WTC11 (cell line): ENCODE measurements around the gene CYP4F12. TPM values are rescaled to one million over a fixed set of nuclear protein-coding genes. Genes with fewer than 3 reads are reported as not detected.

ENCODE experiments used
- ATAC-seq: fragments of 200-7000 bp; cut with Tn5 transposase; 2 replicates; pipeline ENCODE4 v1.10.0; 2021; ENCODE audit warnings: mild to moderate bottlenecking, moderate library complexity
- CTCF ChIA-PET: fragments of 300-600 bp; sonication (Branson Sonifier 250); formaldehyde crosslinking; loops from one replicate; lab custom pipeline; 2021; ENCODE audit warnings: antibody characterized with exemption; lab: Charles Lee
- POLR2A ChIA-PET: fragments of 350-600 bp; sonication (Branson Sonifier 250); formaldehyde crosslinking; loops from one replicate; lab custom pipeline; 2021; ENCODE audit warnings: antibody characterized with exemption; lab: Charles Lee
- DNase-seq: peaks from one replicate; pipeline ENCODE4 v3.0.0; 2021; ENCODE audit warnings: low spot score
- H3K27ac Mint-ChIP-seq: 2 replicates; pipeline ENCODE4 v1.8.0; 2021; ENCODE audit warnings: mixed read lengths
- H3K27me3 Mint-ChIP-seq: 2 replicates; pipeline ENCODE4 v1.8.0; 2021; ENCODE audit warnings: low read depth, mild to moderate bottlenecking, moderate library complexity, mixed read lengths
- H3K36me3 Mint-ChIP-seq: 2 replicates; pipeline ENCODE4 v1.8.0; 2021; ENCODE audit warnings: mixed read lengths
- H3K4me1 Mint-ChIP-seq: 2 replicates; pipeline ENCODE4 v1.8.0; 2022; ENCODE audit warnings: mixed read lengths
- H3K4me3 Mint-ChIP-seq: 2 replicates; pipeline ENCODE4 v1.8.0; 2021; ENCODE audit warnings: mild to moderate bottlenecking, moderate library complexity, mixed read lengths
- H3K9me3 Mint-ChIP-seq: 2 replicates; pipeline ENCODE4 v1.8.0; 2021; ENCODE audit warnings: mixed read lengths
- ATF1 ChIP-seq: sonication (generic); formaldehyde crosslinking; IDR thresholded peaks from 2 replicates; pipeline ENCODE4 v1.8.1; 2023; ENCODE audit warnings: mild to moderate bottlenecking, moderate library complexity, missing genetic modification reagents
- FOXK1 ChIP-seq: sonication (generic); formaldehyde crosslinking; IDR thresholded peaks from 2 replicates; pipeline ENCODE4 v1.8.0; 2022; ENCODE audit warnings: mild to moderate bottlenecking, moderate library complexity, missing genetic modification reagents
- FOXP1 ChIP-seq: sonication (generic); formaldehyde crosslinking; IDR thresholded peaks from 2 replicates; pipeline ENCODE4 v1.8.0; 2022; ENCODE audit warnings: missing genetic modification reagents, mild to moderate bottlenecking, moderate library complexity, borderline replicate concordance
- GABPB1 ChIP-seq: sonication (generic); formaldehyde crosslinking; IDR thresholded peaks from 2 replicates; pipeline ENCODE4 v1.8.1; 2023; ENCODE audit warnings: mild to moderate bottlenecking, missing genetic modification reagents
- NFE2L1 ChIP-seq: sonication (generic); formaldehyde crosslinking; IDR thresholded peaks from 2 replicates; pipeline ENCODE4 v1.8.1; 2023; ENCODE audit warnings: missing genetic modification reagents
- NR2C2 ChIP-seq: sonication (generic); formaldehyde crosslinking; IDR thresholded peaks from 2 replicates; pipeline ENCODE4 v1.8.0; 2022; ENCODE audit warnings: mild to moderate bottlenecking, missing genetic modification reagents
- NR3C1 ChIP-seq: sonication (generic); formaldehyde crosslinking; conservative IDR thresholded peaks from 2 replicates; pipeline ENCODE4 v1.8.1; 2023; ENCODE audit warnings: low read depth, mild to moderate bottlenecking, missing genetic modification reagents
- OVOL2 ChIP-seq: fragments of 250-450 bp; sonication (Bioruptor Pico); IDR thresholded peaks from 2 replicates; pipeline ENCODE4 v1.9.0; 2021; ENCODE audit warnings: mild to moderate bottlenecking, borderline replicate concordance
- RELA ChIP-seq: sonication (generic); formaldehyde crosslinking; IDR thresholded peaks from 2 replicates; pipeline ENCODE4 v1.8.1; 2022; ENCODE audit warnings: missing genetic modification reagents, mild to moderate bottlenecking, borderline replicate concordance
- SMAD4 ChIP-seq: sonication (generic); formaldehyde crosslinking; IDR thresholded peaks from 2 replicates; pipeline ENCODE4 v1.8.0; 2022; ENCODE audit warnings: mild to moderate bottlenecking, missing genetic modification reagents
- USF2 ChIP-seq: sonication (generic); formaldehyde crosslinking; IDR thresholded peaks from 2 replicates; pipeline ENCODE4 v1.8.1; 2023; ENCODE audit warnings: mild to moderate bottlenecking, missing genetic modification reagents, moderate library complexity
- ZNF219 ChIP-seq: sonication (generic); formaldehyde crosslinking; IDR thresholded peaks from 2 replicates; pipeline ENCODE4 v1.8.0; 2023; ENCODE audit warnings: missing genetic modification reagents, mild to moderate bottlenecking, borderline replicate concordance
- ZNF232 ChIP-seq: sonication (generic); formaldehyde crosslinking; IDR thresholded peaks from 2 replicates; pipeline ENCODE4 v1.8.0; 2022; ENCODE audit warnings: mild to moderate bottlenecking, missing genetic modification reagents
- ZNF512 ChIP-seq: sonication (generic); formaldehyde crosslinking; IDR thresholded peaks from 2 replicates; pipeline ENCODE4 v1.8.1; 2022; ENCODE audit warnings: missing genetic modification reagents, borderline replicate concordance
- total RNA-seq: library from RNA; stranded (reverse); gene quantifications from 3 replicates; pipeline ENCODE4 v1.2.3, GENCODE V29; 2021
- TF ChIP-seq, protein P1 (sequence below): sonication (generic); formaldehyde crosslinking; IDR thresholded peaks from 2 replicates; pipeline ENCODE4 v1.8.0; 2022; ENCODE audit warnings: mild to moderate bottlenecking, missing genetic modification reagents
- TF ChIP-seq, protein P2 (sequence below): sonication (generic); formaldehyde crosslinking; IDR thresholded peaks from 2 replicates; pipeline ENCODE4 v1.8.0; 2023; ENCODE audit warnings: missing genetic modification reagents, mild to moderate bottlenecking, borderline replicate concordance
- TF ChIP-seq, protein P3 (sequence below): sonication (generic); formaldehyde crosslinking; IDR thresholded peaks from 2 replicates; pipeline ENCODE4 v1.8.0; 2022; ENCODE audit warnings: mild to moderate bottlenecking, missing genetic modification reagents
- TF ChIP-seq, protein P4 (sequence below): sonication (generic); formaldehyde crosslinking; IDR thresholded peaks from 2 replicates; pipeline ENCODE4 v1.8.0; 2023; ENCODE audit warnings: missing genetic modification reagents
- TF ChIP-seq, protein P5 (sequence below): sonication (generic); formaldehyde crosslinking; IDR thresholded peaks from 2 replicates; pipeline ENCODE4 v1.8.1; 2022; ENCODE audit warnings: mild to moderate bottlenecking, moderate library complexity, missing genetic modification reagents
- TF ChIP-seq, protein P6 (sequence below): sonication (generic); formaldehyde crosslinking; IDR thresholded peaks from 2 replicates; pipeline ENCODE4 v1.8.0; 2022; ENCODE audit warnings: missing genetic modification reagents

Gene CYP4F12
- total RNA-seq, 1 experiment from 2014 or later, result not detected

- TF ChIP-seq, protein P1, sequence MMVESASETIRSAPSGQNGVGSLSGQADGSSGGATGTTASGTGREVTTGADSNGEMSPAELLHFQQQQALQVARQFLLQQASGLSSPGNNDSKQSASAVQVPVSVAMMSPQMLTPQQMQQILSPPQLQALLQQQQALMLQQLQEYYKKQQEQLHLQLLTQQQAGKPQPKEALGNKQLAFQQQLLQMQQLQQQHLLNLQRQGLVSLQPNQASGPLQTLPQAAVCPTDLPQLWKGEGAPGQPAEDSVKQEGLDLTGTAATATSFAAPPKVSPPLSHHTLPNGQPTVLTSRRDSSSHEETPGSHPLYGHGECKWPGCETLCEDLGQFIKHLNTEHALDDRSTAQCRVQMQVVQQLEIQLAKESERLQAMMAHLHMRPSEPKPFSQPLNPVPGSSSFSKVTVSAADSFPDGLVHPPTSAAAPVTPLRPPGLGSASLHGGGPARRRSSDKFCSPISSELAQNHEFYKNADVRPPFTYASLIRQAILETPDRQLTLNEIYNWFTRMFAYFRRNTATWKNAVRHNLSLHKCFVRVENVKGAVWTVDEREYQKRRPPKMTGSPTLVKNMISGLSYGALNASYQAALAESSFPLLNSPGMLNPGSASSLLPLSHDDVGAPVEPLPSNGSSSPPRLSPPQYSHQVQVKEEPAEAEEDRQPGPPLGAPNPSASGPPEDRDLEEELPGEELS (CRISPR knock-in tag), result no peak
- TF ChIP-seq NR2C2 (CRISPR knock-in tag), result no peak
- TF ChIP-seq ZNF219 (CRISPR knock-in tag), result no peak
- TF ChIP-seq GABPB1, result no peak
- TF ChIP-seq NR3C1, result no peak
- TF ChIP-seq ATF1 (CRISPR knock-in tag), result no peak
- TF ChIP-seq ZNF512 (CRISPR knock-in tag), result no peak
- TF ChIP-seq, protein P2, sequence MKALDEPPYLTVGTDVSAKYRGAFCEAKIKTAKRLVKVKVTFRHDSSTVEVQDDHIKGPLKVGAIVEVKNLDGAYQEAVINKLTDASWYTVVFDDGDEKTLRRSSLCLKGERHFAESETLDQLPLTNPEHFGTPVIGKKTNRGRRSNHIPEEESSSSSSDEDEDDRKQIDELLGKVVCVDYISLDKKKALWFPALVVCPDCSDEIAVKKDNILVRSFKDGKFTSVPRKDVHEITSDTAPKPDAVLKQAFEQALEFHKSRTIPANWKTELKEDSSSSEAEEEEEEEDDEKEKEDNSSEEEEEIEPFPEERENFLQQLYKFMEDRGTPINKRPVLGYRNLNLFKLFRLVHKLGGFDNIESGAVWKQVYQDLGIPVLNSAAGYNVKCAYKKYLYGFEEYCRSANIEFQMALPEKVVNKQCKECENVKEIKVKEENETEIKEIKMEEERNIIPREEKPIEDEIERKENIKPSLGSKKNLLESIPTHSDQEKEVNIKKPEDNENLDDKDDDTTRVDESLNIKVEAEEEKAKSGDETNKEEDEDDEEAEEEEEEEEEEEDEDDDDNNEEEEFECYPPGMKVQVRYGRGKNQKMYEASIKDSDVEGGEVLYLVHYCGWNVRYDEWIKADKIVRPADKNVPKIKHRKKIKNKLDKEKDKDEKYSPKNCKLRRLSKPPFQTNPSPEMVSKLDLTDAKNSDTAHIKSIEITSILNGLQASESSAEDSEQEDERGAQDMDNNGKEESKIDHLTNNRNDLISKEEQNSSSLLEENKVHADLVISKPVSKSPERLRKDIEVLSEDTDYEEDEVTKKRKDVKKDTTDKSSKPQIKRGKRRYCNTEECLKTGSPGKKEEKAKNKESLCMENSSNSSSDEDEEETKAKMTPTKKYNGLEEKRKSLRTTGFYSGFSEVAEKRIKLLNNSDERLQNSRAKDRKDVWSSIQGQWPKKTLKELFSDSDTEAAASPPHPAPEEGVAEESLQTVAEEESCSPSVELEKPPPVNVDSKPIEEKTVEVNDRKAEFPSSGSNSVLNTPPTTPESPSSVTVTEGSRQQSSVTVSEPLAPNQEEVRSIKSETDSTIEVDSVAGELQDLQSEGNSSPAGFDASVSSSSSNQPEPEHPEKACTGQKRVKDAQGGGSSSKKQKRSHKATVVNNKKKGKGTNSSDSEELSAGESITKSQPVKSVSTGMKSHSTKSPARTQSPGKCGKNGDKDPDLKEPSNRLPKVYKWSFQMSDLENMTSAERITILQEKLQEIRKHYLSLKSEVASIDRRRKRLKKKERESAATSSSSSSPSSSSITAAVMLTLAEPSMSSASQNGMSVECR (CRISPR knock-in tag), result no peak
- no peak for TF ChIP-seq OVOL2 (CRISPR knock-in tag)
- TF ChIP-seq, protein P3, sequence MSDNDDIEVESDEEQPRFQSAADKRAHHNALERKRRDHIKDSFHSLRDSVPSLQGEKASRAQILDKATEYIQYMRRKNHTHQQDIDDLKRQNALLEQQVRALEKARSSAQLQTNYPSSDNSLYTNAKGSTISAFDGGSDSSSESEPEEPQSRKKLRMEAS (CRISPR knock-in tag), result no peak
- TF ChIP-seq, all 79 proteins: peak for 0
These were observed 54.8 kb downstream of the CYP4F12 start, which contains the start of gene OR10H2 (continued) for GRCh38 chr19:15727724-15728123.

DNA sequence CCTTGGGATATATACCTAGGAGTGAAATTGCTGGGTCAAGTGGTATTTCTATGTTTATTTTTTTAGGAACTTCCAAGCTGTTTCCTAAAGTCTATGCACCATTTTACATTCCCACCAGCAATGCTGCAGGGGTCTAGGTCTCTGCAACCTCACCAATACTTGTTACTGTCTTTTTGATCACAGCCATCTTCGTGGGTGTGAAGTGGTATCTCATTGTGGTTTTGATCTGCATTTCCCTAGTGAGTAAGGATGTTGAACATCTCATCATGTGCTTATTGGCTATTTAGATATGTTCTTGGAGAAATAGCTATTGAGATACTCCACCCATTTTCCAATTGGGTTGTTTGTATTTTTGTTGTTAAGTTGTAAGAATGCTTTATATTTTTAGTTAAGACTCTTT is 57.7 kb downstream of the CYP4F12 start:
- CTCF ChIA-PET, result no interaction called here
- no peaks in the 10 kb centered on the region for H3K4me1 Mint-ChIP-seq
- ATAC-seq (no peak), DNase-seq (no peak)
- peaks cover 91% of the 10 kb centered on the region for H3K9me3 Mint-ChIP-seq
- POLR2A ChIA-PET, result no interaction called here
- H3K36me3 Mint-ChIP-seq, result peaks cover 76% of the 10 kb centered on the region
- H3K27ac Mint-ChIP-seq, result no peak overlapping the region
- H3K4me3 Mint-ChIP-seq, result no peak overlapping the region
- peaks cover 8% of the 10 kb centered on the region for H3K27me3 Mint-ChIP-seq
- TF ChIP-seq, protein P4, sequence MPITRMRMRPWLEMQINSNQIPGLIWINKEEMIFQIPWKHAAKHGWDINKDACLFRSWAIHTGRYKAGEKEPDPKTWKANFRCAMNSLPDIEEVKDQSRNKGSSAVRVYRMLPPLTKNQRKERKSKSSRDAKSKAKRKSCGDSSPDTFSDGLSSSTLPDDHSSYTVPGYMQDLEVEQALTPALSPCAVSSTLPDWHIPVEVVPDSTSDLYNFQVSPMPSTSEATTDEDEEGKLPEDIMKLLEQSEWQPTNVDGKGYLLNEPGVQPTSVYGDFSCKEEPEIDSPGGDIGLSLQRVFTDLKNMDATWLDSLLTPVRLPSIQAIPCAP (CRISPR knock-in tag), result no peak
- TF ChIP-seq FOXK1 (CRISPR knock-in tag) (no peak), RELA (CRISPR knock-in tag) (no peak), NFE2L1 (CRISPR knock-in tag) (no peak), FOXP1 (CRISPR knock-in tag) (no peak), ZNF512 (CRISPR knock-in tag) (no peak), ZNF232 (CRISPR knock-in tag) (no peak), SMAD4 (no peak), USF2 (CRISPR knock-in tag) (no peak)
- TF ChIP-seq, protein P5, sequence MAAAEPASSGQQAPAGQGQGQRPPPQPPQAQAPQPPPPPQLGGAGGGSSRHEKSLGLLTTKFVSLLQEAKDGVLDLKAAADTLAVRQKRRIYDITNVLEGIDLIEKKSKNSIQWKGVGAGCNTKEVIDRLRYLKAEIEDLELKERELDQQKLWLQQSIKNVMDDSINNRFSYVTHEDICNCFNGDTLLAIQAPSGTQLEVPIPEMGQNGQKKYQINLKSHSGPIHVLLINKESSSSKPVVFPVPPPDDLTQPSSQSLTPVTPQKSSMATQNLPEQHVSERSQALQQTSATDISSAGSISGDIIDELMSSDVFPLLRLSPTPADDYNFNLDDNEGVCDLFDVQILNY, result no peak
- TF ChIP-seq, protein P6, sequence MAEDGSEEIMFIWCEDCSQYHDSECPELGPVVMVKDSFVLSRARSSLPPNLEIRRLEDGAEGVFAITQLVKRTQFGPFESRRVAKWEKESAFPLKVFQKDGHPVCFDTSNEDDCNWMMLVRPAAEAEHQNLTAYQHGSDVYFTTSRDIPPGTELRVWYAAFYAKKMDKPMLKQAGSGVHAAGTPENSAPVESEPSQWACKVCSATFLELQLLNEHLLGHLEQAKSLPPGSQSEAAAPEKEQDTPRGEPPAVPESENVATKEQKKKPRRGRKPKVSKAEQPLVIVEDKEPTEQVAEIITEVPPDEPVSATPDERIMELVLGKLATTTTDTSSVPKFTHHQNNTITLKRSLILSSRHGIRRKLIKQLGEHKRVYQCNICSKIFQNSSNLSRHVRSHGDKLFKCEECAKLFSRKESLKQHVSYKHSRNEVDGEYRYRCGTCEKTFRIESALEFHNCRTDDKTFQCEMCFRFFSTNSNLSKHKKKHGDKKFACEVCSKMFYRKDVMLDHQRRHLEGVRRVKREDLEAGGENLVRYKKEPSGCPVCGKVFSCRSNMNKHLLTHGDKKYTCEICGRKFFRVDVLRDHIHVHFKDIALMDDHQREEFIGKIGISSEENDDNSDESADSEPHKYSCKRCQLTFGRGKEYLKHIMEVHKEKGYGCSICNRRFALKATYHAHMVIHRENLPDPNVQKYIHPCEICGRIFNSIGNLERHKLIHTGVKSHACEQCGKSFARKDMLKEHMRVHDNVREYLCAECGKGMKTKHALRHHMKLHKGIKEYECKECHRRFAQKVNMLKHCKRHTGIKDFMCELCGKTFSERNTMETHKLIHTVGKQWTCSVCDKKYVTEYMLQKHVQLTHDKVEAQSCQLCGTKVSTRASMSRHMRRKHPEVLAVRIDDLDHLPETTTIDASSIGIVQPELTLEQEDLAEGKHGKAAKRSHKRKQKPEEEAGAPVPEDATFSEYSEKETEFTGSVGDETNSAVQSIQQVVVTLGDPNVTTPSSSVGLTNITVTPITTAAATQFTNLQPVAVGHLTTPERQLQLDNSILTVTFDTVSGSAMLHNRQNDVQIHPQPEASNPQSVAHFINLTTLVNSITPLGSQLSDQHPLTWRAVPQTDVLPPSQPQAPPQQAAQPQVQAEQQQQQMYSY (CRISPR knock-in tag), result no peak
